Keratinocyte (primary cell): ENCODE results near the gene POU6F1. TPM values are rescaled to one million over a fixed set of nuclear protein-coding genes. Genes with fewer than 3 reads are reported as not detected.

ENCODE experiments used
- DNase-seq: peaks from one replicate; pipeline ENCODE4 v3.0.0-alpha.2; 2011; ENCODE audit warnings: low read depth, missing footprints, low spot score
- FAIRE-seq: peaks from 2 replicates; lab custom pipeline; 2011; peaks lifted over from hg19 to GRCh38; lab: Jason Lieb, UNC
- H2AFZ ChIP-seq: 2 replicates; pipeline ENCODE4 v1.6.0; 2012; ENCODE audit warnings: low read length, control low read depth, inconsistent platforms; ENCODE audit not compliant: control insufficient read depth
- H3K27ac ChIP-seq: 2 replicates; pipeline ENCODE4 v1.5.1; 2011; ENCODE audit warnings: low read length; ENCODE audit not compliant: control insufficient read depth, insufficient read depth
- H3K27me3 ChIP-seq: 3 replicates; pipeline ENCODE4 v1.6.0; 2011; ENCODE audit warnings: low read length; ENCODE audit not compliant: control insufficient read depth, insufficient read depth; ENCODE audit errors: extremely low read depth
- H3K36me3 ChIP-seq, 2 experiments: 2 replicates in 1 of 2; 3 replicates in 1 of 2; pipeline ENCODE4 v1.5.1; 2011; ENCODE audit warnings: low read length in 2 of 2, mild to moderate bottlenecking in 1 of 2; ENCODE audit not compliant: control insufficient read depth in 2 of 2, insufficient read depth in 2 of 2; ENCODE audit errors: extremely low read depth in 1 of 2
- H3K4me1 ChIP-seq: 3 replicates; pipeline ENCODE4 v1.5.1; 2011; ENCODE audit warnings: low read length; ENCODE audit not compliant: control insufficient read depth, insufficient read depth; ENCODE audit errors: extremely low read depth
- H3K4me2 ChIP-seq: 3 replicates; pipeline ENCODE4 v1.6.0; 2011; ENCODE audit warnings: low read depth, low read length; ENCODE audit not compliant: control insufficient read depth, insufficient read depth; ENCODE audit errors: extremely low read depth
- H3K4me3 ChIP-seq, 3 experiments: fragments of 200-600 bp in 1 of 3; sonication (generic) in 1 of 3; 2 replicates in 2 of 3; 3 replicates in 1 of 3; pipeline ENCODE4 v1.5.1; 2011 to 2016; ENCODE audit warnings: low read length in 3 of 3, mild to moderate bottlenecking in 3 of 3, control low read depth in 2 of 3, inconsistent platforms in 1 of 3, low read depth in 1 of 3, mixed read lengths in 1 of 3, mixed run types in 1 of 3, moderate library complexity in 1 of 3; ENCODE audit not compliant: control insufficient read depth in 2 of 3, insufficient read depth in 2 of 3; ENCODE audit errors: extremely low read depth in 1 of 3
- H3K79me2 ChIP-seq: 2 replicates; pipeline ENCODE4 v1.6.0; 2012; ENCODE audit warnings: low read length; ENCODE audit not compliant: control insufficient read depth, insufficient read depth
- H3K9ac ChIP-seq: 3 replicates; pipeline ENCODE4 v1.6.0; 2011; ENCODE audit warnings: low read length; ENCODE audit not compliant: control insufficient read depth, insufficient read depth; ENCODE audit errors: extremely low read depth
- H3K9me1 ChIP-seq: 3 replicates; pipeline ENCODE4 v1.6.0; 2011; ENCODE audit warnings: low read length; ENCODE audit not compliant: control insufficient read depth, insufficient read depth; ENCODE audit errors: extremely low read depth
- H3K9me3 ChIP-seq: 2 replicates; pipeline ENCODE4 v1.5.1; 2012; ENCODE audit warnings: low read depth, low read length; ENCODE audit not compliant: control insufficient read depth
- H4K20me1 ChIP-seq: 3 replicates; pipeline ENCODE4 v1.6.0; 2011; ENCODE audit warnings: low read length; ENCODE audit not compliant: control insufficient read depth, insufficient read depth; ENCODE audit errors: extremely low read depth
- EZH2 ChIP-seq: IDR thresholded peaks from one replicate; pipeline ENCODE4 v1.6.1; 2012; ENCODE audit warnings: inconsistent platforms, mild to moderate bottlenecking, low read length, moderate library complexity
- dilution Hi-C: fragments of 300-500 bp; cut with MboI; formaldehyde crosslinking; loops from one replicate; pipeline ENCODE4 v1.7.0; 2020; ENCODE audit warnings: low sequenced_read_pairs; ENCODE audit not compliant: extremely low pct_ligation_motif_present
- polyA plus RNA-seq, 5 experiments: library from polyadenylated mRNA; depleted of rRNA in 3 of 5; stranded (reverse) in 3 of 5; stranded (forward) in 1 of 5; unstranded in 1 of 5; fragments of >200 nt; gene quantifications; 1 replicate in 1 of 5; 2 replicates in 3 of 5; 3 replicates in 1 of 5; pipeline versions ENCODE4 v1.2.1 to v1.2.3, GENCODE V29; 2011 to 2012; ENCODE audit warnings: missing spikeins in 2 of 5, low read depth in 1 of 5, low replicate concordance in 1 of 5
- TF ChIP-seq, protein P1 (sequence below), 3 experiments: IDR thresholded peaks in 1 of 3; conservative IDR thresholded peaks in 1 of 3; optimal IDR thresholded peaks in 1 of 3; 2 replicates in 2 of 3; 3 replicates in 1 of 3; pipeline versions ENCODE3 to v1.5.1; 2011; ENCODE audit warnings: low read length in 3 of 3, mild to moderate bottlenecking in 3 of 3, moderate library complexity in 2 of 3, control low read depth in 1 of 3, inconsistent platforms in 1 of 3; ENCODE audit not compliant: insufficient read depth in 2 of 3; ENCODE audit errors: extremely low read depth in 1 of 3

The POU6F1 gene
- polyA plus RNA-seq, 1 donor (not counting 4 experiments of a cell fraction or from before 2014, with no cell fraction given), result 0.42 TPM

DNA sequence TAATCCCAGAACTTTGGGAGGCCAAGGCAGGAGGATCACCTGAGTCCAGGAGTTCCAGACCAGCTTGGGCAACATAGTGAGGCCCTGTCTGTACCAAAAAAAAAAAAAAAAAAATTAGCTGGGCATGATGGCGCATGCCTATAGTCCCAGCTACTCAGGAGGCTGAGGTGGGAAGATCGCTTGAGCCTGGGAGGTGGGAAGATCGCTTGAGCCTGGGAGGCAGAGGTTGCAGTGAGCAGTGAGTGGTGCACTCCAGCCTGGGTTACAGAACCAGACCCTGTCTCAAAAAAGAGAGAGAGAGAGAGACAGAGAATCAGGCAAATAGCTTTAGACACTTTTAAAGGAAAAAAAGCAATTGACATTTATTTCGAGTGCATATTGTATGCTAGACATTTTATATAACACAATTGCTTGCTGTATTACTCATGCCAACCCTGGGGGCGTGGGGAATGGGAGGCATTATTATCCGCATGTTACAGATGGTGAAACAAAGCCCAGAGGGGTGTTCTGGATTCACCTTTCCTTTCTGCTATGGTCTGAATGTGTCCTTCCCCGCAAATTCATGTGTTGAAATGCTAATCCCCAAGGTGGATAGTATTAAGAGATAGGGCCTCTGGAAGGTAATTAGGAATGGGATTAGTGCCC is 9.7 kb downstream of the POU6F1 start:
- DNase-seq, result no peak
- H2AFZ ChIP-seq, result no peak overlapping the region
- no peaks in the 10 kb centered on the region for H3K27me3 ChIP-seq
- no peaks in the 10 kb centered on the region for H3K79me2 ChIP-seq
- no peaks in the 10 kb centered on the region for H3K9me3 ChIP-seq
- dilution Hi-C loops, result no loop called here
- H3K4me3 ChIP-seq, result no peak overlapping the region
- no peaks in the 10 kb centered on the region for H3K9me1 ChIP-seq
- H4K20me1 ChIP-seq, result no peaks in the 10 kb centered on the region
- no peak for FAIRE-seq
- H3K4me2 ChIP-seq, result no peak overlapping the region
- H3K36me3 ChIP-seq, result no peaks in the 10 kb centered on the region
- H3K27ac ChIP-seq, result no peak overlapping the region
- H3K9ac ChIP-seq, result no peak overlapping the region
- TF ChIP-seq, protein P1, sequence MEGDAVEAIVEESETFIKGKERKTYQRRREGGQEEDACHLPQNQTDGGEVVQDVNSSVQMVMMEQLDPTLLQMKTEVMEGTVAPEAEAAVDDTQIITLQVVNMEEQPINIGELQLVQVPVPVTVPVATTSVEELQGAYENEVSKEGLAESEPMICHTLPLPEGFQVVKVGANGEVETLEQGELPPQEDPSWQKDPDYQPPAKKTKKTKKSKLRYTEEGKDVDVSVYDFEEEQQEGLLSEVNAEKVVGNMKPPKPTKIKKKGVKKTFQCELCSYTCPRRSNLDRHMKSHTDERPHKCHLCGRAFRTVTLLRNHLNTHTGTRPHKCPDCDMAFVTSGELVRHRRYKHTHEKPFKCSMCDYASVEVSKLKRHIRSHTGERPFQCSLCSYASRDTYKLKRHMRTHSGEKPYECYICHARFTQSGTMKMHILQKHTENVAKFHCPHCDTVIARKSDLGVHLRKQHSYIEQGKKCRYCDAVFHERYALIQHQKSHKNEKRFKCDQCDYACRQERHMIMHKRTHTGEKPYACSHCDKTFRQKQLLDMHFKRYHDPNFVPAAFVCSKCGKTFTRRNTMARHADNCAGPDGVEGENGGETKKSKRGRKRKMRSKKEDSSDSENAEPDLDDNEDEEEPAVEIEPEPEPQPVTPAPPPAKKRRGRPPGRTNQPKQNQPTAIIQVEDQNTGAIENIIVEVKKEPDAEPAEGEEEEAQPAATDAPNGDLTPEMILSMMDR (optimal IDR thresholded peaks at IDR 0.05 in 1 of 3, IDR thresholded peaks at IDR 0.05 in 1 of 3, conservative IDR thresholded peaks at IDR 0.05 in 1 of 3; ENCODE audit: extremely low read depth in 1 of 3, insufficient read depth in 2 of 3, low read length in 3 of 3), result no peak
- H3K4me1 ChIP-seq, result no peaks in the 10 kb centered on the region

DNA sequence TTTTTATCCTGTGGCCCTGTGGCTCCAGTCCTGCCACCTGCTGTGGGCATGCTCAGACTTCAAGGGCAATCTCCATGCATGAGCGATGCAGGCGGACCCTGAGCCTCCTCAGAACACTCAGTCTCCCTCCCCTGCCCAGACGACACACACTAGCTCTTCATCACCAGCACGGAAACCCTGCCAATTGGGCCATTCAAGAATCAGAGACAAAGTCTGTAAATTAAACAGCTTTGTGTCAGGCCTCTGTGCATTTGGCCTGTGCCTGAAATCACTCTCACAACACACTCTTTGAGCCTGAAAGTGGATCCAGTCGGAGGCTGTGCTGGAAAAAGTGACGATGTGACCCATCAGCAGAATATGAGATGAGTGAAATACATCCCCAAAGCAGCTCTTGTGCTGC is 12.5 kb downstream of the POU6F1 start:
- no peak overlapping the region for H3K4me2 ChIP-seq
- H3K27ac ChIP-seq, result no peak overlapping the region
- H3K79me2 ChIP-seq, result no peaks in the 10 kb centered on the region
- no peak for TF ChIP-seq EZH2
- TF ChIP-seq, protein P1 (optimal IDR thresholded peaks at IDR 0.05 in 1 of 3, IDR thresholded peaks at IDR 0.05 in 1 of 3, conservative IDR thresholded peaks at IDR 0.05 in 1 of 3; ENCODE audit: extremely low read depth in 1 of 3, insufficient read depth in 2 of 3, low read length in 3 of 3), result no peak
- no peaks in the 10 kb centered on the region for H3K27me3 ChIP-seq
- H3K9me3 ChIP-seq, result no peaks in the 10 kb centered on the region
- no peaks in the 10 kb centered on the region for H4K20me1 ChIP-seq
- no peak overlapping the region for H3K4me3 ChIP-seq
- no peak overlapping the region for H3K9ac ChIP-seq
- FAIRE-seq, result no peak
- no peak for DNase-seq
- no peak overlapping the region for H2AFZ ChIP-seq
- dilution Hi-C loops, result no loop called here
- H3K9me1 ChIP-seq, result no peaks in the 10 kb centered on the region
- no peaks in the 10 kb centered on the region for H3K4me1 ChIP-seq
- no peaks in the 10 kb centered on the region for H3K36me3 ChIP-seq
